ENCODE results near the gene GNAL. TPM values are rescaled to one million over a fixed set of nuclear protein-coding genes. Genes with fewer than 3 reads are reported as not detected.

The GNAL gene
- total and polyA plus RNA-seq, 2 donors from 2014 or later = 1.8 to 9.7 TPM

DNA sequence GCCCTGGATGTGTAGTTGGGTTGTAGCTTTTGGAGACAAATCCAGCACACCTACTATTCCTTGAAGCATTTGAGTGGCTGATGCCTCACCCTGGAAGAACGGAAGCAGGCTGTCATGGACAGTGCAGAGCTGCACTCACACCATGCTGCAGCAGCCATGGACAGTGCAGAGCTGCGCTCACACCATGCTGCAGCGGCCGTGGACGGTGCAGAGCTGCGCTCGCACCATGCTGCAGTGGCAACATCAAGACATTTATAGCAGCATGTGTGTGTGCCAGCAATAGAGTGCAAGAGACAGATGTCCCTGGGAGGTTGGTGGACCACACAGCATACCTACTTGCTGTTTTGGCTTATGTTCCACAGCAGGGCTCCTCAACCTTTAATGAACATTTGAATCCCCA lies 30.6 kb downstream of the GNAL start:
- H3K4me1 ChIP-seq (ENCODE audit: control insufficient read depth in 2 of 3, insufficient read depth in 2 of 3, low read depth in 1 of 3, low read length in 3 of 3) = no peaks in the 10 kb centered on the region
- intact Hi-C loops (cut with DNase I) = no loop called here
- H3K9me3 ChIP-seq (ENCODE audit: control insufficient read depth in 2 of 3, insufficient read depth in 1 of 3, low read length in 3 of 3) = no peaks in the 10 kb centered on the region
- H3K27ac ChIP-seq (ENCODE audit: low read depth in 2 of 2, low read length in 2 of 2) = no peak overlapping the region
- H3K9ac ChIP-seq (ENCODE audit: low read length in 3 of 3) = no peak overlapping the region
- DNase-seq (peak in 1 of 5 donors; percentile 35), FAIRE-seq (no peak)
- TF ChIP-seq, protein P1, sequence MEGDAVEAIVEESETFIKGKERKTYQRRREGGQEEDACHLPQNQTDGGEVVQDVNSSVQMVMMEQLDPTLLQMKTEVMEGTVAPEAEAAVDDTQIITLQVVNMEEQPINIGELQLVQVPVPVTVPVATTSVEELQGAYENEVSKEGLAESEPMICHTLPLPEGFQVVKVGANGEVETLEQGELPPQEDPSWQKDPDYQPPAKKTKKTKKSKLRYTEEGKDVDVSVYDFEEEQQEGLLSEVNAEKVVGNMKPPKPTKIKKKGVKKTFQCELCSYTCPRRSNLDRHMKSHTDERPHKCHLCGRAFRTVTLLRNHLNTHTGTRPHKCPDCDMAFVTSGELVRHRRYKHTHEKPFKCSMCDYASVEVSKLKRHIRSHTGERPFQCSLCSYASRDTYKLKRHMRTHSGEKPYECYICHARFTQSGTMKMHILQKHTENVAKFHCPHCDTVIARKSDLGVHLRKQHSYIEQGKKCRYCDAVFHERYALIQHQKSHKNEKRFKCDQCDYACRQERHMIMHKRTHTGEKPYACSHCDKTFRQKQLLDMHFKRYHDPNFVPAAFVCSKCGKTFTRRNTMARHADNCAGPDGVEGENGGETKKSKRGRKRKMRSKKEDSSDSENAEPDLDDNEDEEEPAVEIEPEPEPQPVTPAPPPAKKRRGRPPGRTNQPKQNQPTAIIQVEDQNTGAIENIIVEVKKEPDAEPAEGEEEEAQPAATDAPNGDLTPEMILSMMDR (IDR thresholded peaks at IDR 0.05; ENCODE audit: borderline replicate concordance, extremely low read depth, insufficient read depth) = no peak
- no peaks in the 10 kb centered on the region for H3K27me3 ChIP-seq (ENCODE audit: control insufficient read depth, insufficient read depth, low read length)
- no peak overlapping the region for H3K4me3 ChIP-seq (ENCODE audit: low read length in 3 of 3)
- no peaks in the 10 kb centered on the region for H3K36me3 ChIP-seq (ENCODE audit: control insufficient read depth in 2 of 3, insufficient read depth in 3 of 3, low read length in 3 of 3)

DNA sequence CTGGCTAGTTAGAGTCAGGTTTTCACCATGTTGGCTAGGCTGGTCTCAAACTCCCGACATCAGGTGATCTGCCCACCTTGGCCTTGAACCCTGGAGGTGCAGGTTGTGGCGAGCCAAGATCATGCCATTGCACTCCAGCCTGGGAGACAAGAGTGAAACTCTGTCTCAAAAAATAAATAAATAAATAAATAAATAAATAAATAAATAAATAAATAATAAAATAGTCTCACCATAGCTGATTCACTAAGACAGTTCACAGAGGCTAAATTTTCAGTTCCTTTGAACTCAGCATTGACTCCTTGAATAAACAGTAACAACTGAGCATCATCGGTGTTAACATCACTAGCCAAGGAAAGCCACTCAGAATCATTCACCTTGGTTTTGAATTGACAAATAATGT lies 32.7 kb downstream of the GNAL start:
- no peaks in the 10 kb centered on the region for H3K9me3 ChIP-seq (ENCODE audit: control insufficient read depth in 2 of 3, insufficient read depth in 1 of 3, low read length in 3 of 3)
- intact Hi-C loops (cut with DNase I) = no loop called here
- H3K27ac ChIP-seq (ENCODE audit: low read depth in 2 of 2, low read length in 2 of 2) = no peak overlapping the region
- no peaks in the 10 kb centered on the region for H3K27me3 ChIP-seq (ENCODE audit: control insufficient read depth, insufficient read depth, low read length)
- no peak overlapping the region for H3K9ac ChIP-seq (ENCODE audit: low read length in 3 of 3)
- TF ChIP-seq, protein P1 (IDR thresholded peaks at IDR 0.05; ENCODE audit: borderline replicate concordance, extremely low read depth, insufficient read depth) = no peak
- no peak overlapping the region for H3K4me3 ChIP-seq (ENCODE audit: low read length in 3 of 3)
- no peaks in the 10 kb centered on the region for H3K36me3 ChIP-seq (ENCODE audit: control insufficient read depth in 2 of 3, insufficient read depth in 3 of 3, low read length in 3 of 3)
- no peaks in the 10 kb centered on the region for H3K4me1 ChIP-seq (ENCODE audit: control insufficient read depth in 2 of 3, insufficient read depth in 2 of 3, low read depth in 1 of 3, low read length in 3 of 3)
- FAIRE-seq (no peak), DNase-seq (peak in 1 of 5 donors; percentile 27)

DNA sequence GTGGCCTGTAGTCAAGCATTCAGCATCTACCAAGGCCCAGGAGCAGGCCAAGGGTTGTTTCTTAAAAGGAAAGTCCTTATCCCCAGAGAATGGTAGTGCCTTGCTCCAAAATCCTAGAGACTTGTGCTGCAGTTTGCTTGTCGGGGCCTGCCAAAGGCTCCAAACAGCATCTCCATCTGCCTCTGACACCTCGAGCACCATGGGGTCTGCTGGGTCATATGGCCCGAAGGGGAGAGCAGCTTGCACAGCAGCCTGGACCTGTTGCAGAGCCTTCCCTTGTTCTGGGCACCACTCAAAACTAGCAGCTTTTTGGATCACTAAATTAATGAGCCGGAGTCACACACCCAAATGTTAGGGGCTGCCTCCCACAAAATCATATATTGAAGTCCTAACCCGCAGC lies 35.7 kb downstream of the GNAL start:
- no peaks in the 10 kb centered on the region for H3K27me3 ChIP-seq (ENCODE audit: control insufficient read depth, insufficient read depth, low read length)
- TF ChIP-seq, protein P1 (IDR thresholded peaks at IDR 0.05; ENCODE audit: borderline replicate concordance, extremely low read depth, insufficient read depth) = no peak
- intact Hi-C loops (cut with DNase I) = no loop called here
- H3K4me3 ChIP-seq (ENCODE audit: low read length in 3 of 3) = no peak overlapping the region
- no peaks in the 10 kb centered on the region for H3K4me1 ChIP-seq (ENCODE audit: control insufficient read depth in 2 of 3, insufficient read depth in 2 of 3, low read depth in 1 of 3, low read length in 3 of 3)
- no peak overlapping the region for H3K27ac ChIP-seq (ENCODE audit: low read depth in 2 of 2, low read length in 2 of 2)
- no peaks in the 10 kb centered on the region for H3K36me3 ChIP-seq (ENCODE audit: control insufficient read depth in 2 of 3, insufficient read depth in 3 of 3, low read length in 3 of 3)
- H3K9me3 ChIP-seq (ENCODE audit: control insufficient read depth in 2 of 3, insufficient read depth in 1 of 3, low read length in 3 of 3) = no peaks in the 10 kb centered on the region
- DNase-seq (no peak), FAIRE-seq (no peak)
- H3K9ac ChIP-seq (ENCODE audit: low read length in 3 of 3) = no peak overlapping the region

DNA sequence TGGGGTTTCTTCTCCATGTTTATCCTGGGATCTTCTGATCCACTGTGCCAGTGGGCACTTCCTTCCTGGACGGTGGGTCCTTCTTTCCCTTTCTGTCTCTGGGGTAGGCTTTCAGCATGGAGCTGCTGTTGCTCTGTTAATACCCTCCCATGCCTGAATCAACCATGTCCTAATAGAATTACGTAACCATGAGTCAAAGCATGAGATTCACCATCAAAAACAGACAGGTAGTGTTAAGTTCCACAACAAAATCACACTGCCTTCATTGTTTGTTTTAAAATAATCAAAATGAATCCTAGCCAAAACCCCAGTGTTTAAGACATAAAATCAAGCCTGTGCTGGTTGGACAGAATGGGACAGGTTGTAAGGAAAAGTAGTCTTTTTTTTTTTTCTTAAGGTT lies 37.5 kb downstream of the GNAL start:
- intact Hi-C loops (cut with DNase I) = no loop called here
- Histone ChIP-seq H3K4me3 (ENCODE audit: low read length in 3 of 3) (no peak overlapping the region), H3K9me3 (ENCODE audit: control insufficient read depth in 2 of 3, insufficient read depth in 1 of 3, low read length in 3 of 3) (no peaks in the 10 kb centered on the region), H3K36me3 (ENCODE audit: control insufficient read depth in 2 of 3, insufficient read depth in 3 of 3, low read length in 3 of 3) (no peaks in the 10 kb centered on the region), H3K9ac (ENCODE audit: low read length in 3 of 3) (no peak overlapping the region), H3K4me1 (ENCODE audit: control insufficient read depth in 2 of 3, insufficient read depth in 2 of 3, low read depth in 1 of 3, low read length in 3 of 3) (no peaks in the 10 kb centered on the region), H3K27ac (ENCODE audit: low read depth in 2 of 2, low read length in 2 of 2) (no peak overlapping the region), H3K27me3 (ENCODE audit: control insufficient read depth, insufficient read depth, low read length) (no peaks in the 10 kb centered on the region)
- no peak for DNase-seq
- TF ChIP-seq, protein P1 (IDR thresholded peaks at IDR 0.05; ENCODE audit: borderline replicate concordance, extremely low read depth, insufficient read depth) = no peak
- no peak for FAIRE-seq

Measured in kidney (tissue), 14 donors.